GM18517 (cell line): ENCODE results near the gene CREB5.
"Not testable (repeated sequence)": the region's sequence is repeated elsewhere in the genome, so short reads cannot be mapped to it uniquely, and the experiment has no call there.

Experiments
- ATAC-seq: cut with Tn5 transposase; IDR thresholded peaks from one replicate; pipeline ENCODE4 v1.9.1; 2021; ENCODE audit warnings: mild to moderate bottlenecking, moderate library complexity; ENCODE audit not compliant: unreplicated experiment

CREB5 gene

GRCh38 chr7:28539289-28539981 lies 127.1 kb downstream of the CREB5 start:
- ATAC-seq, result peak; percentile 90

GRCh38 chr7:28542410-28542809 lies 130.1 kb downstream of the CREB5 start:
- no peak for ATAC-seq

- ATAC-seq, result no peak
Observed at GRCh38 chr7:28544453-28545117, 132.3 kb downstream of the CREB5 start.

GRCh38 chr7:28546067-28546466 lies 133.7 kb downstream of the CREB5 start:
- no peak for ATAC-seq

- ATAC-seq, result no peak
Observed at GRCh38 chr7:28547115-28547514, 134.8 kb downstream of the CREB5 start.

GRCh38 chr7:28548416-28548815 lies 136.1 kb downstream of the CREB5 start:
- ATAC-seq, result no peak

GRCh38 chr7:28549998-28550397 lies 137.7 kb downstream of the CREB5 start:
- ATAC-seq, result no peak

GRCh38 chr7:28550580-28551186 lies 138.4 kb downstream of the CREB5 start:
- ATAC-seq, result no peak

GRCh38 chr7:28551331-28551730 lies 139.0 kb downstream of the CREB5 start:
- ATAC-seq, result no peak

- ATAC-seq, result not testable (repeated sequence)
Observed at GRCh38 chr7:28551766-28552165, 139.4 kb downstream of the CREB5 start.

- no peak for ATAC-seq
Observed at GRCh38 chr7:28554802-28555471, 142.6 kb downstream of the CREB5 start.

GRCh38 chr7:28556025-28556424 lies 143.7 kb downstream of the CREB5 start:
- ATAC-seq, result no peak

GRCh38 chr7:28556671-28557070 lies 144.4 kb downstream of the CREB5 start:
- no peak for ATAC-seq

GRCh38 chr7:28558236-28558635 lies 145.9 kb downstream of the CREB5 start:
- ATAC-seq, result no peak

GRCh38 chr7:28560767-28561166 lies 148.4 kb downstream of the CREB5 start:
- no peak for ATAC-seq

- ATAC-seq, result no peak
Observed at GRCh38 chr7:28564033-28564432, 151.7 kb downstream of the CREB5 start.

GRCh38 chr7:28564755-28565374 lies 152.5 kb downstream of the CREB5 start:
- no peak for ATAC-seq

GRCh38 chr7:28565980-28566379 lies 153.7 kb downstream of the CREB5 start:
- ATAC-seq, result no peak

- no peak for ATAC-seq
Observed at GRCh38 chr7:28570113-28570969, 158.0 kb downstream of the CREB5 start.

GRCh38 chr7:28570970-28571288 lies 158.6 kb downstream of the CREB5 start:
- ATAC-seq, result no peak
